OCI-LY7 (cell line): Measurements from ENCODE around the gene METTL23. TPM values are rescaled to one million over a fixed set of nuclear protein-coding genes. Genes with fewer than 3 reads are reported as not detected.
"Not testable (repeated sequence)": the region's sequence is repeated elsewhere in the genome, so short reads cannot be mapped to it uniquely, and the experiment has no call there.

Experiments
- BruUV-seq: library from RNA; stranded (reverse); fragments of 400-500 nt; replicated peaks from 2 replicates; lab custom pipeline; 2021; lab: Mats Ljungman, UMichigan
- CTCF ChIA-PET: fragments of 300-600 bp; sonication (Branson Sonifier 250); formaldehyde crosslinking; loops from one replicate; lab custom pipeline; 2022; ENCODE audit warnings: antibody characterized with exemption; ENCODE audit not compliant: unreplicated experiment; lab: Charles Lee
- POLR2A ChIA-PET: fragments of 300-600 bp; sonication (Branson Sonifier 250); formaldehyde crosslinking; loops from one replicate; lab custom pipeline; 2022; ENCODE audit warnings: antibody characterized with exemption; lab: Charles Lee
- DNase-seq: peaks from one replicate; pipeline ENCODE4 v3.0.0-alpha.2; 2015; ENCODE audit warnings: low spot score
- H2AFZ ChIP-seq: fragments of 200-600 bp; sonication (generic), shearing (Covaris generic); 2 replicates; pipeline ENCODE4 v1.6.1; 2014; ENCODE audit warnings: mild to moderate bottlenecking, antibody characterized with exemption, low read length, moderate library complexity
- H3K27ac ChIP-seq: fragments of 200-600 bp; sonication (generic); 2 replicates; pipeline ENCODE4 v1.5.1; 2014; ENCODE audit warnings: mixed run types, low read depth, mild to moderate bottlenecking, moderate library complexity, low read length, inconsistent platforms; ENCODE audit not compliant: poor library complexity, severe bottlenecking
- H3K36me3 ChIP-seq: fragments of 200-600 bp; sonication (generic); 2 replicates; pipeline ENCODE4 v1.6.1; 2014; ENCODE audit warnings: mild to moderate bottlenecking, antibody characterized with exemption, low read length, moderate library complexity, mixed read lengths; ENCODE audit not compliant: insufficient read depth
- H3K4me1 ChIP-seq: fragments of 200-600 bp; sonication (generic); 2 replicates; pipeline ENCODE4 v1.5.1; 2014; ENCODE audit warnings: mild to moderate bottlenecking, low read length; ENCODE audit not compliant: insufficient read depth, poor library complexity, severe bottlenecking
- H3K4me2 ChIP-seq: fragments of 200-600 bp; sonication (generic); 2 replicates; pipeline ENCODE4 v1.6.1; 2014; ENCODE audit warnings: mild to moderate bottlenecking, low read length
- H3K4me3 ChIP-seq: fragments of 200-600 bp; sonication (generic); 2 replicates; pipeline ENCODE4 v1.5.1; 2014; ENCODE audit warnings: mild to moderate bottlenecking, low read depth, low read length; ENCODE audit not compliant: poor library complexity, severe bottlenecking
- H3K79me2 ChIP-seq: fragments of 200-600 bp; sonication (generic); 2 replicates; pipeline ENCODE4 v1.6.1; 2016; ENCODE audit warnings: low read depth, mild to moderate bottlenecking, low read length, moderate library complexity, mixed read lengths; ENCODE audit not compliant: insufficient read depth
- H3K9me2 ChIP-seq: fragments of 200-600 bp; sonication (generic); 2 replicates; pipeline ENCODE4 v1.6.1; 2016; ENCODE audit warnings: mild to moderate bottlenecking, low read length, mixed read lengths; ENCODE audit not compliant: insufficient read depth
- H3K9me3 ChIP-seq: fragments of 200-600 bp; sonication (generic); 2 replicates; pipeline ENCODE4 v1.6.1; 2014; ENCODE audit warnings: mild to moderate bottlenecking, mixed run types, low read length, mixed read lengths
- H4K20me1 ChIP-seq: fragments of 200-600 bp; sonication (generic); 2 replicates; pipeline ENCODE4 v1.6.1; 2014; ENCODE audit warnings: mild to moderate bottlenecking, antibody characterized with exemption, low read length, moderate library complexity, mixed read lengths; ENCODE audit not compliant: insufficient read depth
- EZH2phosphoT487 ChIP-seq: fragments of 200-600 bp; sonication (generic); IDR thresholded peaks from 2 replicates; pipeline ENCODE4 v1.6.1; 2018; ENCODE audit warnings: low read depth, borderline replicate concordance, mild to moderate bottlenecking, mixed run types, antibody characterized with exemption, low read length, moderate library complexity, mixed read lengths
- intact Hi-C: fragments of 100-400 bp; cut with micrococcal nuclease; formaldehyde crosslinking; loops from one replicate; pipeline ENCODE4 v1.10.0; 2022; ENCODE audit not compliant: unreplicated experiment
- total RNA-seq, 2 experiments: library from RNA; depleted of rRNA in 1 of 2; stranded (reverse); fragments of >200 nt in 1 of 2; shearing (Covaris generic) in 1 of 2; gene quantifications; 2 replicates each; pipeline ENCODE4 v1.2.3, GENCODE V29; 2014 to 2022
- TF ChIP-seq, protein P1 (sequence below): fragments of 200-600 bp; sonication (generic); conservative IDR thresholded peaks from 2 replicates; pipeline ENCODE4 v1.5.1; 2014; ENCODE audit warnings: mild to moderate bottlenecking, antibody characterized with exemption, low read length, moderate library complexity, mixed read lengths

METTL23 gene
- total RNA-seq, 2 experiments from 2014 or later = 82.7 to 93.7 TPM

DNA sequence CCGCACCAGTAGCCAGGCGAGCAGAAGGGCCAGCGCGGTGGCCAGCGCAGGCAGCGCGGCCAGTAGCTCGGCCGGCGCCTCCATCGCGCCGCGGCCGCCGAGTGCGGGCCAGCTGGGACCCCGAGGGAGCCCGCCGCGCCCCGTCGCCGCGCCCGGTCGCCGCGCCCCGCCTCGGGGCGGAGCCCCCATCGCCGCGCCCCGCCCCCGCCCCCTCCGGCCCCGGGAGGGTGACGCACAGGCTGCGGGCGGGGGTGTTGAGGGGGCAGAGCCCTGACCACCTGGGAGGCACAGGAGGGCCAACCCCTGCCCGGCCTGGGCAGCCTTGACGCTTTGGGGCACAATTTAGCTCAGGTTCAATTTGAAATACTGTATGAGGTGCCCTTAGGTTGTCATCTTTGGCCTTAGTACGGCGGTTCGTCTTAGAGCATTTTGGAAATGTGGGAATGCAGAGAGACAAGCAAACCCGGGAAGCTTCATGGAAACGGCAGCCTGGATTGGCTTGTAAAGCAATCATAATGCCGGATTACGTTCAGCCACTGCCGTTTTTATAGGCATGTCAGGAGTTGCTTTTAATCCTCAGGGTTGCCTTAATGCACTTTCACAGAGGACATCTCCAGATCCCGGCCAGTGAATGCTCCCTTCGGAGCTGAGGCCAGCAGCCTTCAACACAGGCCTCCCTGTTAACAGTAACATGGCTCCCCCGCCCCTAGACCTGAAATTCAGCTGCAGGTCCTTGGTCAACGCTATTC is 15.6 kb upstream of the METTL23 start, which contains the start of gene MXRA7:
MXRA7 (minus strand) TSS at position 103 of the 749 bp plus-strand sequence; CDS start at position 84, 19 bp downstream.
- H3K79me2 ChIP-seq = 0 out of 2 replicates have a peak, but pooled peaks cover 3% of the 10 kb centered on the region
- ChIA-PET POLR2A (no interaction called here), CTCF (interaction anchor here (0.5 kb wide), 1 partner anchor 229 kb away, joined by 3 read pairs; no protein-coding TSS in a partner anchor)
- BruUV-seq = no TSS peak
- H3K36me3 ChIP-seq = peaks cover 29% of the 10 kb centered on the region
- H3K4me2 ChIP-seq = peak within 1 kb of the TSS; percentile 54
- H3K4me1 ChIP-seq = peaks cover 26% of the 10 kb centered on the region
- H3K9me2 ChIP-seq = no peaks in the 10 kb centered on the region
- TF ChIP-seq, protein P1, sequence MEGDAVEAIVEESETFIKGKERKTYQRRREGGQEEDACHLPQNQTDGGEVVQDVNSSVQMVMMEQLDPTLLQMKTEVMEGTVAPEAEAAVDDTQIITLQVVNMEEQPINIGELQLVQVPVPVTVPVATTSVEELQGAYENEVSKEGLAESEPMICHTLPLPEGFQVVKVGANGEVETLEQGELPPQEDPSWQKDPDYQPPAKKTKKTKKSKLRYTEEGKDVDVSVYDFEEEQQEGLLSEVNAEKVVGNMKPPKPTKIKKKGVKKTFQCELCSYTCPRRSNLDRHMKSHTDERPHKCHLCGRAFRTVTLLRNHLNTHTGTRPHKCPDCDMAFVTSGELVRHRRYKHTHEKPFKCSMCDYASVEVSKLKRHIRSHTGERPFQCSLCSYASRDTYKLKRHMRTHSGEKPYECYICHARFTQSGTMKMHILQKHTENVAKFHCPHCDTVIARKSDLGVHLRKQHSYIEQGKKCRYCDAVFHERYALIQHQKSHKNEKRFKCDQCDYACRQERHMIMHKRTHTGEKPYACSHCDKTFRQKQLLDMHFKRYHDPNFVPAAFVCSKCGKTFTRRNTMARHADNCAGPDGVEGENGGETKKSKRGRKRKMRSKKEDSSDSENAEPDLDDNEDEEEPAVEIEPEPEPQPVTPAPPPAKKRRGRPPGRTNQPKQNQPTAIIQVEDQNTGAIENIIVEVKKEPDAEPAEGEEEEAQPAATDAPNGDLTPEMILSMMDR = no peak
- no peak for TF ChIP-seq EZH2phosphoT487
- H4K20me1 ChIP-seq = no peaks in the 10 kb centered on the region; the same call in 1 of the 2 replicates
- intact Hi-C loops = no loop called here
- peak within 1 kb of the TSS; percentile 51 for H3K4me3 ChIP-seq
- no peak within 1 kb of the TSS for H3K27ac ChIP-seq
- DNase-seq = peak; percentile 60
- no peaks in the 10 kb centered on the region for H3K9me3 ChIP-seq
- no peak within 1 kb of the TSS for H2AFZ ChIP-seq

DNA sequence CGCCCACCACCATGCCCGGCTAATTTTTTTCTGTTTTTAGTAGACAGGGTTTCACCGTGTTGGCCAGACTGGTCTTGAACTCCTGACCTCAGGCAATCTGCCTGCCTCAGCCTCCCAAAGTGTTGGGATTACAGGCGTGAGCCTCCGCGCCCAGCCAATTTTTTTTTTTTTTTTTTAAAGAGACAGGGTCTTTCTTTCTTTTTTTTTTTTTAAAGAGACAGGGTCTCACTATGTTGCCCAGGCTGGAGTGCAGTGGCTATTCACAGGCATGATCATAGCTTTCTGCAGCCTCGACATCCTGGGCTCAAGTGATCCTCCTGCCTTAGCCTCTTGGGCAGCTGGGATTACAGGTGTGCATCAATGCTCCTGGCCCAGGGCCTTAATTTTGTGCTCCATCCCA is 14.3 kb upstream of the METTL23 start:
- H2AFZ ChIP-seq, H3K79me2 ChIP-seq, H3K4me3 ChIP-seq, H3K9me3 ChIP-seq, H3K27ac ChIP-seq, intact Hi-C loops, H3K4me2 ChIP-seq, DNase-seq, H3K9me2 ChIP-seq, H4K20me1 ChIP-seq, BruUV-seq: not testable (repeated sequence)
- CTCF ChIA-PET = interaction anchor here (0.5 kb wide), 1 partner anchor 401 kb away, joined by 3 read pairs; no protein-coding TSS in a partner anchor
- peaks cover 42% of the 10 kb centered on the region for H3K36me3 ChIP-seq
- H3K4me1 ChIP-seq = peaks cover 26% of the 10 kb centered on the region
- POLR2A ChIA-PET = interaction anchor here (0.6 kb wide), 1 partner anchor 163 kb away, joined by 6 read pairs; no protein-coding TSS in a partner anchor

DNA sequence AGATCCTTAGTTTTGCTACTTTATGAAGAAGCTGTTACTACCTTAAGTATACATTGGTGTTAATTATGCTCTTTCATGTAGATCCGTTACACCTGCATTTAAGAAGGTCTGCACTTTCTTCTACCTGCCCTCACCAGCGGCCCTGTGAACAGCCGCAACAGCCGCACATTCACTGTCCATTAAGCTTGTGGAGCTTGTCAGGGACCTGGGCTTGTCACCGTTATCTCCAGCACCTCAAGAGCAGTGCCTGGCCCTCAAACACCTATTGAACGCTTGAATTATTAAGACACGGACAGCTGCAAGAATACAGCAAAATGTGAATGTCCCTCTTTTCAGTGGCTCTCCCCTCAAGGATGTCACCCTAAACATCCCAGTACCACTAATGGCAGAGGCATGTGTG is 12.9 kb upstream of the METTL23 start:
- DNase-seq = no peak
- BruUV-seq = no TSS peak
- Histone ChIP-seq H3K9me3 (no peaks in the 10 kb centered on the region), H3K4me2 (no peak overlapping the region), H3K9me2 (no peaks in the 10 kb centered on the region), H2AFZ (no peak overlapping the region), H3K4me1 (peaks cover 26% of the 10 kb centered on the region), H3K4me3 (no peak overlapping the region), H3K36me3 (peaks cover 54% of the 10 kb centered on the region), H3K79me2 (0 out of 2 replicates have a peak, but pooled peaks cover 3% of the 10 kb centered on the region), H3K27ac (no peak overlapping the region), H4K20me1 (no peaks in the 10 kb centered on the region; the same call in 1 of the 2 replicates)
- intact Hi-C loops = no loop called here
- ChIA-PET POLR2A (interaction anchor here (0.6 to 0.8 kb wide), 2 partner anchors 11 to 19 kb away, joined by 3 to 4 read pairs; no protein-coding TSS in a partner anchor), CTCF (no interaction called here)
- TF ChIP-seq EZH2phosphoT487 = no peak
- TF ChIP-seq, protein P1 = no peak
